ENCODE results near the gene ARID4A. TPM values are rescaled to one million over a fixed set of nuclear protein-coding genes. Genes with fewer than 3 reads are reported as not detected.
"Not testable (repeated sequence)": the region's sequence is repeated elsewhere in the genome, so short reads cannot be mapped to it uniquely, and the experiment has no call there.

The ARID4A gene
- total RNA-seq, 2 donors from 2014 or later: 87.1 to 90.2 TPM

GRCh38 chr14:58398495-58398894, 100.1 kb downstream of the ARID4A start:
- H3K4me1 Mint-ChIP-seq: peaks cover 16% of the 10 kb centered on the region
- no peak overlapping the region for H3K4me3 Mint-ChIP-seq
- no peaks in the 10 kb centered on the region for H3K36me3 Mint-ChIP-seq (ENCODE audit: low read depth)
- no peaks in the 10 kb centered on the region for H3K9me3 ChIP-seq (ENCODE audit: control insufficient read depth, low read length, poor library complexity, severe bottlenecking)
- DNase-seq (no peak), ATAC-seq (no peak)
- no peaks in the 10 kb centered on the region for H3K27me3 Mint-ChIP-seq
- no peak overlapping the region for H3K27ac Mint-ChIP-seq

- no peaks in the 10 kb centered on the region for H3K36me3 Mint-ChIP-seq (ENCODE audit: low read depth)
- no peak overlapping the region for H3K27ac Mint-ChIP-seq
- peaks cover 16% of the 10 kb centered on the region for H3K4me1 Mint-ChIP-seq
- H3K4me3 Mint-ChIP-seq: no peak overlapping the region
- ATAC-seq (no peak), DNase-seq (no peak)
- no peaks in the 10 kb centered on the region for H3K27me3 Mint-ChIP-seq
- no peaks in the 10 kb centered on the region for H3K9me3 ChIP-seq (ENCODE audit: control insufficient read depth, low read length, poor library complexity, severe bottlenecking)
Measured at GRCh38 chr14:58398895-58399294, 100.5 kb downstream of the ARID4A start.

- Mint-ChIP-seq H3K27ac (no peak overlapping the region), H3K4me3 (no peak overlapping the region), H3K27me3 (no peaks in the 10 kb centered on the region), H3K4me1 (peaks cover 12% of the 10 kb centered on the region), H3K36me3 (ENCODE audit: low read depth) (no peaks in the 10 kb centered on the region)
- ATAC-seq: no peak
- no peaks in the 10 kb centered on the region for H3K9me3 ChIP-seq (ENCODE audit: control insufficient read depth, low read length, poor library complexity, severe bottlenecking)
- DNase-seq: no peak
Measured at GRCh38 chr14:58401587-58401986, 103.2 kb downstream of the ARID4A start.

GRCh38 chr14:58408681-58409215, 110.4 kb downstream of the ARID4A start:
- H3K9me3 ChIP-seq (ENCODE audit: control insufficient read depth, low read length, poor library complexity, severe bottlenecking): no peaks in the 10 kb centered on the region
- no peaks in the 10 kb centered on the region for H3K36me3 Mint-ChIP-seq (ENCODE audit: low read depth)
- DNase-seq: no peak
- no peak for ATAC-seq
- H3K4me3 Mint-ChIP-seq: no peak overlapping the region
- H3K27me3 Mint-ChIP-seq: no peaks in the 10 kb centered on the region
- H3K4me1 Mint-ChIP-seq: no peaks in the 10 kb centered on the region
- H3K27ac Mint-ChIP-seq: no peak overlapping the region

GRCh38 chr14:58414845-58415244, 116.5 kb downstream of the ARID4A start:
- ATAC-seq: no peak

GRCh38 chr14:58415636-58416547, 117.5 kb downstream of the ARID4A start:
- no peaks in the 10 kb centered on the region for H3K27me3 Mint-ChIP-seq
- no peak for ATAC-seq
- H3K9me3 ChIP-seq (ENCODE audit: control insufficient read depth, low read length, poor library complexity, severe bottlenecking): no peaks in the 10 kb centered on the region
- peaks cover 10% of the 10 kb centered on the region for H3K36me3 Mint-ChIP-seq (ENCODE audit: low read depth)
- no peak for DNase-seq
- H3K4me1 Mint-ChIP-seq: peaks cover 10% of the 10 kb centered on the region
- no peak overlapping the region for H3K27ac Mint-ChIP-seq
- H3K4me3 Mint-ChIP-seq: no peak overlapping the region

More at GRCh38 chr14:58414845-58415244, 116.5 kb downstream of the ARID4A start:
- H3K9me3 ChIP-seq (ENCODE audit: control insufficient read depth, low read length, poor library complexity, severe bottlenecking): no peaks in the 10 kb centered on the region
- Mint-ChIP-seq H3K36me3 (ENCODE audit: low read depth) (peaks cover 10% of the 10 kb centered on the region), H3K4me3 (no peak overlapping the region), H3K4me1 (peaks cover 10% of the 10 kb centered on the region), H3K27me3 (no peaks in the 10 kb centered on the region), H3K27ac (no peak overlapping the region)
- no peak for DNase-seq

- peaks cover 12% of the 10 kb centered on the region for H3K36me3 Mint-ChIP-seq (ENCODE audit: low read depth)
- not testable (repeated sequence) for H3K9me3 ChIP-seq (ENCODE audit: control insufficient read depth, low read length, poor library complexity, severe bottlenecking); ATAC-seq; H3K4me3 Mint-ChIP-seq; H3K27ac Mint-ChIP-seq; H3K4me1 Mint-ChIP-seq; DNase-seq; H3K27me3 Mint-ChIP-seq
Measured at GRCh38 chr14:58416934-58417333, 118.6 kb downstream of the ARID4A start.

Other genes with a start within 250 kb of the ARID4A start
- gene ARMH4, start 146.3 kb upstream of the ARID4A start, total RNA-seq: not detected
- 10 to 100 TPM; 35.5 to 38.0 TPM for gene ACTR10, start 98.4 kb upstream of the ARID4A start, total RNA-seq
- 100 to 1,000 TPM; 101 to 102 TPM for gene PSMA3, start 53.7 kb upstream of the ARID4A start, total RNA-seq
- not detected for gene TOMM20L, start 97.4 kb downstream of the ARID4A start, total RNA-seq
- gene TIMM9, start 129.0 kb downstream of the ARID4A start, total RNA-seq: 10 to 100 TPM; 28.1 to 31.5 TPM
- gene KIAA0586, start 129.2 kb downstream of the ARID4A start, total RNA-seq: 10 to 100 TPM; 23.4 to 29.1 TPM

Data from T-helper 17 cell (primary cell).